Neural cell (in vitro differentiated cells): ENCODE data around the gene MIOS. TPM values are rescaled to one million over a fixed set of nuclear protein-coding genes. Genes with fewer than 3 reads are reported as not detected.

Experiments
- H2AFZ ChIP-seq: fragments of 200-600, 300-800 bp; sonication (generic), shearing (Covaris generic); 2 replicates; pipeline ENCODE4 v1.6.0; 2014; ENCODE audit warnings: low read depth, mild to moderate bottlenecking, antibody characterized with exemption, low read length, moderate library complexity
- H3F3A ChIP-seq: fragments of 200-600 bp; shearing (Covaris generic); 2 replicates; pipeline ENCODE4 v1.6.1; 2016; ENCODE audit warnings: mild to moderate bottlenecking, moderate library complexity, mixed read lengths, antibody characterized with exemption, low read length; ENCODE audit not compliant: insufficient read depth, poor library complexity, severe bottlenecking
- H3K27ac ChIP-seq: fragments of 200-600, 300-800 bp; sonication (generic), shearing (Covaris generic); 2 replicates; pipeline ENCODE4 v1.5.1; 2014; ENCODE audit warnings: mild to moderate bottlenecking, low read length, moderate library complexity
- H3K27me3 ChIP-seq: fragments of 300-800, 200-600 bp; sonication (generic), shearing (Covaris generic); 2 replicates; pipeline ENCODE4 v1.6.0; 2014; ENCODE audit warnings: mild to moderate bottlenecking, low read depth, low read length, moderate library complexity; ENCODE audit not compliant: insufficient read depth
- H3K36me3 ChIP-seq: fragments of 300-800, 200-600 bp; sonication (generic), shearing (Covaris generic); 2 replicates; pipeline ENCODE4 v1.5.1; 2014; ENCODE audit warnings: mild to moderate bottlenecking, antibody characterized with exemption, low read length, moderate library complexity; ENCODE audit not compliant: insufficient read depth
- H3K4me2 ChIP-seq: fragments of 300-800, 200-600 bp; sonication (generic), shearing (Covaris generic); 2 replicates; pipeline ENCODE4 v1.6.0; 2014; ENCODE audit warnings: mild to moderate bottlenecking, low read length
- H3K4me3 ChIP-seq: fragments of 300-800, 200-600 bp; sonication (generic), shearing (Covaris generic); 2 replicates; pipeline ENCODE4 v1.5.1; 2014; ENCODE audit warnings: mild to moderate bottlenecking, low read length, moderate library complexity
- H3K79me2 ChIP-seq: fragments of 200-600 bp; shearing (Covaris generic); replicated peaks from 2 replicates; pipeline ENCODE4 v1.6.0; 2014; ENCODE audit warnings: mild to moderate bottlenecking, low read length, moderate library complexity; ENCODE audit not compliant: insufficient read depth
- H3K9ac ChIP-seq: fragments of 300-800, 200-600 bp; sonication (generic), shearing (Covaris generic); 2 replicates; pipeline ENCODE4 v1.6.1; 2016; ENCODE audit warnings: mild to moderate bottlenecking, low read length, mixed read lengths
- H3K9me2 ChIP-seq: fragments of 200-600 bp; shearing (Covaris generic); 2 replicates; pipeline ENCODE4 v1.6.1; 2016; ENCODE audit warnings: mild to moderate bottlenecking, low read length, mixed read lengths; ENCODE audit not compliant: insufficient read depth
- H3K9me3 ChIP-seq: fragments of 200-600, 300-800 bp; sonication (generic), shearing (Covaris generic); 2 replicates; pipeline ENCODE4 v1.6.1; 2016; ENCODE audit warnings: mild to moderate bottlenecking, mixed run types, low read length, moderate library complexity, mixed read lengths
- H4K20me1 ChIP-seq: fragments of 200-600 bp; shearing (Covaris generic); 2 replicates; pipeline ENCODE4 v1.6.1; 2016; ENCODE audit warnings: mild to moderate bottlenecking, mixed run types; ENCODE audit not compliant: insufficient read depth
- EP300 ChIP-seq: fragments of 450-650 bp; conservative IDR thresholded peaks from 2 replicates; pipeline ENCODE4 v1.6.1; 2014; ENCODE audit warnings: antibody characterized with exemption, mild to moderate bottlenecking, moderate library complexity; ENCODE audit not compliant: poor library complexity, severe bottlenecking
- EZH2 ChIP-seq: fragments of 200-600, 300-800 bp; shearing (Covaris generic), sonication (generic); IDR thresholded peaks from 2 replicates; pipeline ENCODE4 v1.6.1; 2014; ENCODE audit warnings: antibody characterized with exemption, low read length, borderline replicate concordance, mild to moderate bottlenecking; ENCODE audit not compliant: insufficient read depth, poor library complexity, severe bottlenecking
- MXI1 ChIP-seq: fragments of 450-650 bp; conservative IDR thresholded peaks from 2 replicates; pipeline ENCODE4 v1.6.1; 2014; ENCODE audit warnings: antibody characterized with exemption, mild to moderate bottlenecking; ENCODE audit not compliant: poor library complexity, severe bottlenecking
- polyA plus RNA-seq: library from polyadenylated mRNA; depleted of rRNA; stranded (reverse); fragments of >200 nt; gene quantifications from 2 replicates; pipeline ENCODE4 v1.2.3, GENCODE V29; 2014
- TF ChIP-seq, protein P1 (sequence below): IDR thresholded peaks from 2 replicates; pipeline ENCODE4 v1.6.1; 2012; ENCODE audit warnings: borderline replicate concordance
- TF ChIP-seq, protein P2 (sequence below): fragments of 450-650 bp; IDR thresholded peaks from 2 replicates; pipeline ENCODE4 v1.5.1; 2014; ENCODE audit warnings: antibody characterized with exemption, mild to moderate bottlenecking, moderate library complexity; ENCODE audit not compliant: poor library complexity, severe bottlenecking

The MIOS gene
- polyA plus RNA-seq, 1 donor from 2014 or later, result 52.2 TPM

DNA sequence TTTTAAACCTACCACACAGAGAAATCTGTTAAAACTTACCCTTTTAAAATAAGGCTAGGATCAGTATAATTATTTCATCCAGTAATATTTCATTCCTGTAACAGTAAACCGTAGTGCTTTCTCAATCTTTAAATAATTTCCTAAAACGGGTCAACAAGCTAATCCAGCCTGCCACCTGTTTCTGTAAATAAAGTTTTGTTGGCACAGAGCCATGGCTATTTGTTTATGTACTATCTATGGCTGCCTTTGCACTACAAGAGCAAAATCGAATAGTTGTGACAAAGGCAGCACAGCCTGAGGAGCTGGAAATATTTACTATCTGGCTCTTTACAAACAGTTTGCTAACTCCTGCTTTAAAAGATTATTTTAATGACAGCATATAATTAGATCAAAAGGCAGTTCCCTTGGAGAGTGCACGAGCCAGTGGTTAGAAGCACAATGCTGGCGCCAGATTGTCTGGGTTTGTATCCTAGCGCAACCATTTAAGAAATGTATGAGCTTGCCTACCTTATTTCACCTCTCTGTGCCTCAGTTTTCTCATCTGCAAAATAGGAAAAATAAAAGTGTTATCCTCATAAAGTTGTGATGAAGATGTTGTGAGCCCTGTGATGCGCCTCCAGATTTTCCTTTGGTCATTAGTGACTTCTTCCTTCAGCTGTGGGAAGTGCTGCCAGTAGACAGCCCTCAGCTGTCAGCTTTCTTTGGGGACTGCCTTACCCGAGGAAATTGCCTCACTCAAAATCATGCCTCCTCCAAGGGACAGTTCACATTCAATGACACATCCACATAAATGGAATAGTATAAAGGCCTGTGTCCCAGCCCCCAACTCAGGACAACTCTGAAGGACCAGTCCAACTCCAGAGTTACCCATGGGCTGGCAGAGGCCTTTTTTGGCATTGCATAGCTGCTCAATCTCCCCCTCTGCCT lies 11.8 kb upstream of the MIOS start:
- Histone ChIP-seq H3K27me3 (no peaks in the 10 kb centered on the region), H3K9me3 (no peaks in the 10 kb centered on the region), H3K9ac (no peak overlapping the region), H3F3A (no peaks in the 10 kb centered on the region), H3K79me2 (no peaks in the 10 kb centered on the region), H3K27ac (no peak overlapping the region), H3K4me2 (no peak overlapping the region), H4K20me1 (no peaks in the 10 kb centered on the region), H2AFZ (no peak overlapping the region), H3K4me3 (no peak overlapping the region), H3K36me3 (no peaks in the 10 kb centered on the region), H3K9me2 (no peaks in the 10 kb centered on the region)
- TF ChIP-seq MXI1, result no peak
- TF ChIP-seq, protein P1, sequence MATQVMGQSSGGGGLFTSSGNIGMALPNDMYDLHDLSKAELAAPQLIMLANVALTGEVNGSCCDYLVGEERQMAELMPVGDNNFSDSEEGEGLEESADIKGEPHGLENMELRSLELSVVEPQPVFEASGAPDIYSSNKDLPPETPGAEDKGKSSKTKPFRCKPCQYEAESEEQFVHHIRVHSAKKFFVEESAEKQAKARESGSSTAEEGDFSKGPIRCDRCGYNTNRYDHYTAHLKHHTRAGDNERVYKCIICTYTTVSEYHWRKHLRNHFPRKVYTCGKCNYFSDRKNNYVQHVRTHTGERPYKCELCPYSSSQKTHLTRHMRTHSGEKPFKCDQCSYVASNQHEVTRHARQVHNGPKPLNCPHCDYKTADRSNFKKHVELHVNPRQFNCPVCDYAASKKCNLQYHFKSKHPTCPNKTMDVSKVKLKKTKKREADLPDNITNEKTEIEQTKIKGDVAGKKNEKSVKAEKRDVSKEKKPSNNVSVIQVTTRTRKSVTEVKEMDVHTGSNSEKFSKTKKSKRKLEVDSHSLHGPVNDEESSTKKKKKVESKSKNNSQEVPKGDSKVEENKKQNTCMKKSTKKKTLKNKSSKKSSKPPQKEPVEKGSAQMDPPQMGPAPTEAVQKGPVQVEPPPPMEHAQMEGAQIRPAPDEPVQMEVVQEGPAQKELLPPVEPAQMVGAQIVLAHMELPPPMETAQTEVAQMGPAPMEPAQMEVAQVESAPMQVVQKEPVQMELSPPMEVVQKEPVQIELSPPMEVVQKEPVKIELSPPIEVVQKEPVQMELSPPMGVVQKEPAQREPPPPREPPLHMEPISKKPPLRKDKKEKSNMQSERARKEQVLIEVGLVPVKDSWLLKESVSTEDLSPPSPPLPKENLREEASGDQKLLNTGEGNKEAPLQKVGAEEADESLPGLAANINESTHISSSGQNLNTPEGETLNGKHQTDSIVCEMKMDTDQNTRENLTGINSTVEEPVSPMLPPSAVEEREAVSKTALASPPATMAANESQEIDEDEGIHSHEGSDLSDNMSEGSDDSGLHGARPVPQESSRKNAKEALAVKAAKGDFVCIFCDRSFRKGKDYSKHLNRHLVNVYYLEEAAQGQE, result no peak

DNA sequence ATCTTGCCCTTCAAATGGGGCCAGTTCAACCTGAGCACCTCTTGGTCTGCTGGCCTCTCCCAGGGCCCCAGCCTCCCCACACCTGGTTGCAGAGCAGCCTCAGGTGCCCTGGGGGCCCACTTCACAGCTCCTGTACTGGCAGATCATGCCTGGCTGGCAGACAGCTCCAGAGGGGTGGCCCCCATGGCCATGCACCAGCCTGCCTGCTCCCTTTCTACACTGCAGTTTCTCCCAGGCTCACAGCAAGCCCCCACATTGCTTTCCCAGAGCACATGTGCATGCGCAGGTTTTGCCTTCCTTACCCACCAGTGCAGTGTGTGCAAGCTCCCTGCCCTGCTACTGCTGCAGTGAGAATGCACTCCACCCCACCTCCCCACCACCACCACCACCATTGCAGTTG lies 9.8 kb upstream of the MIOS start:
- no peaks in the 10 kb centered on the region for H3F3A ChIP-seq
- no peaks in the 10 kb centered on the region for H3K36me3 ChIP-seq
- H3K9ac ChIP-seq, result no peak overlapping the region
- no peak overlapping the region for H2AFZ ChIP-seq
- H3K4me2 ChIP-seq, result no peak overlapping the region
- no peaks in the 10 kb centered on the region for H4K20me1 ChIP-seq
- no peak overlapping the region for H3K27ac ChIP-seq
- H3K79me2 ChIP-seq, result no peaks in the 10 kb centered on the region
- TF ChIP-seq, protein P2, sequence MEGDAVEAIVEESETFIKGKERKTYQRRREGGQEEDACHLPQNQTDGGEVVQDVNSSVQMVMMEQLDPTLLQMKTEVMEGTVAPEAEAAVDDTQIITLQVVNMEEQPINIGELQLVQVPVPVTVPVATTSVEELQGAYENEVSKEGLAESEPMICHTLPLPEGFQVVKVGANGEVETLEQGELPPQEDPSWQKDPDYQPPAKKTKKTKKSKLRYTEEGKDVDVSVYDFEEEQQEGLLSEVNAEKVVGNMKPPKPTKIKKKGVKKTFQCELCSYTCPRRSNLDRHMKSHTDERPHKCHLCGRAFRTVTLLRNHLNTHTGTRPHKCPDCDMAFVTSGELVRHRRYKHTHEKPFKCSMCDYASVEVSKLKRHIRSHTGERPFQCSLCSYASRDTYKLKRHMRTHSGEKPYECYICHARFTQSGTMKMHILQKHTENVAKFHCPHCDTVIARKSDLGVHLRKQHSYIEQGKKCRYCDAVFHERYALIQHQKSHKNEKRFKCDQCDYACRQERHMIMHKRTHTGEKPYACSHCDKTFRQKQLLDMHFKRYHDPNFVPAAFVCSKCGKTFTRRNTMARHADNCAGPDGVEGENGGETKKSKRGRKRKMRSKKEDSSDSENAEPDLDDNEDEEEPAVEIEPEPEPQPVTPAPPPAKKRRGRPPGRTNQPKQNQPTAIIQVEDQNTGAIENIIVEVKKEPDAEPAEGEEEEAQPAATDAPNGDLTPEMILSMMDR, result no peak
- TF ChIP-seq EZH2 (no peak), EP300 (no peak)
- TF ChIP-seq, protein P1, result no peak
- no peak overlapping the region for H3K4me3 ChIP-seq
- H3K27me3 ChIP-seq, result no peaks in the 10 kb centered on the region
- no peaks in the 10 kb centered on the region for H3K9me3 ChIP-seq
- no peaks in the 10 kb centered on the region for H3K9me2 ChIP-seq
